Right lobe of liver (tissue), 4 donors: ENCODE results near the gene MPPED1.

Experiments
- POLR2A ChIP-seq: fragments of 450-650 bp; IDR thresholded peaks from one replicate; pipeline ENCODE4 v1.6.1; 2017; ENCODE audit warnings: antibody characterized with exemption, mild to moderate bottlenecking
- TF ChIP-seq, protein P1 (sequence below), 4 donors: fragments of 200-600 bp in 3 of 4; fragments of 450-650 bp in 1 of 4; IDR thresholded peaks; one replicate each; pipeline versions ENCODE4 v1.5.1 to v1.8.0; 2016 to 2022; ENCODE audit warnings: antibody characterized with exemption in 4 of 4, mild to moderate bottlenecking in 2 of 4
- donor health status: DM: no; HTN: no; CAD: no.
- donor health status: DM: no; HTN: no; CAD: no.
- donor health status: DM: no; HTN: yes; CAD: no.

GRCh38 chr22:43448048-43448447, 36.2 kb downstream of the MPPED1 start:
- TF ChIP-seq, protein P1, sequence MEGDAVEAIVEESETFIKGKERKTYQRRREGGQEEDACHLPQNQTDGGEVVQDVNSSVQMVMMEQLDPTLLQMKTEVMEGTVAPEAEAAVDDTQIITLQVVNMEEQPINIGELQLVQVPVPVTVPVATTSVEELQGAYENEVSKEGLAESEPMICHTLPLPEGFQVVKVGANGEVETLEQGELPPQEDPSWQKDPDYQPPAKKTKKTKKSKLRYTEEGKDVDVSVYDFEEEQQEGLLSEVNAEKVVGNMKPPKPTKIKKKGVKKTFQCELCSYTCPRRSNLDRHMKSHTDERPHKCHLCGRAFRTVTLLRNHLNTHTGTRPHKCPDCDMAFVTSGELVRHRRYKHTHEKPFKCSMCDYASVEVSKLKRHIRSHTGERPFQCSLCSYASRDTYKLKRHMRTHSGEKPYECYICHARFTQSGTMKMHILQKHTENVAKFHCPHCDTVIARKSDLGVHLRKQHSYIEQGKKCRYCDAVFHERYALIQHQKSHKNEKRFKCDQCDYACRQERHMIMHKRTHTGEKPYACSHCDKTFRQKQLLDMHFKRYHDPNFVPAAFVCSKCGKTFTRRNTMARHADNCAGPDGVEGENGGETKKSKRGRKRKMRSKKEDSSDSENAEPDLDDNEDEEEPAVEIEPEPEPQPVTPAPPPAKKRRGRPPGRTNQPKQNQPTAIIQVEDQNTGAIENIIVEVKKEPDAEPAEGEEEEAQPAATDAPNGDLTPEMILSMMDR (IDR thresholded peaks at IDR 0.05) = no peak
- TF ChIP-seq POLR2A = no peak
